Anterior cingulate cortex (tissue), 58 donors: ENCODE results near the gene B4GALNT1.
"Not testable (repeated sequence)": the region's sequence is repeated elsewhere in the genome, so short reads cannot be mapped to it uniquely, and the experiment has no call there.

Experiments used
- DNase-seq, 58 donors: peaks; one replicate each; lab custom pipeline; 2025; lab: John Stamatoyannopoulos, UW

Gene B4GALNT1

DNA sequence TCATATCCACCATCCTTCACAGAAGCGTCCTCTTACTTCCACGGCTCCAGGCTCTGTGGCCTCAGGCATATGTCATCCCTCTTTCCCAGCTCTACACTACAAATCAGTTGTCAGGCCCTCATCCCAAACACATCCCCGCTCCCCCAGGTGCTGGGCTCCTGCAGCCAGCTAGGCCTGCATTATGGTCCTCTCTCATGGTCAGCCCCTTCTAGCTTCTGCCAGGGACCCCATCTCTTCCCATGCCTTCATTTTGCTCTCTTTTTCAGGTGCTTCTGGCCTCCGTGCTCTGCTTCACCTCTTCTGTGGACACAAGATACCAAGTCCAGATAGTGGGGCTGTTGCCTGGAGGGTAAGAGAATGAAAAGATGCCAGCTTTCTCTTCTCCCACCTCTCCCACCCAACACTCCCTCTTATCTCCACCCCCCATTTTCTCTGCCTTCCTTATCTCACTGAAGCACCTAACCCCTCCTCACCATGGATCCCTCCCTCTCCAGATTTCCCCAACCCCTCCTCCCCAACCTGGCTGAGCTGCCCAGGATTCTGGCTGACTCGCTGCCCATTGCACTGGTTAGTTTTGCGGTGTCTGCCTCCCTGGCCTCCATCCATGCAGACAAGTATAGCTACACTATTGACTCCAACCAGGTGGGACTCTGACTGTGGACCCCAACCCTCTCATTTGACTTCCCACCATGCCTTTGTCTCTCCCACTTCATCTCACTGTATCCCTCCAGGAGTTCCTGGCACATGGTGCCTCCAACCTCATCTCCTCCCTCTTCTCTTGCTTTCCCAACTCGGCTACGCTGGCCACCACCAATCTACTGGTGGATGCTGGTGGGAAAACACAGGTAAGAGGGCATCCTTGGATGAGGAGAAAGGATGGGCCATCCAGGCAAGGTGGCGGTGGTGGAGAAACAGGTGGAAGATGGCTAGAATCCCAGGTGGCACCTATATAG, 10.4 kb downstream of the B4GALNT1 start:
- no peak for DNase-seq

DNA sequence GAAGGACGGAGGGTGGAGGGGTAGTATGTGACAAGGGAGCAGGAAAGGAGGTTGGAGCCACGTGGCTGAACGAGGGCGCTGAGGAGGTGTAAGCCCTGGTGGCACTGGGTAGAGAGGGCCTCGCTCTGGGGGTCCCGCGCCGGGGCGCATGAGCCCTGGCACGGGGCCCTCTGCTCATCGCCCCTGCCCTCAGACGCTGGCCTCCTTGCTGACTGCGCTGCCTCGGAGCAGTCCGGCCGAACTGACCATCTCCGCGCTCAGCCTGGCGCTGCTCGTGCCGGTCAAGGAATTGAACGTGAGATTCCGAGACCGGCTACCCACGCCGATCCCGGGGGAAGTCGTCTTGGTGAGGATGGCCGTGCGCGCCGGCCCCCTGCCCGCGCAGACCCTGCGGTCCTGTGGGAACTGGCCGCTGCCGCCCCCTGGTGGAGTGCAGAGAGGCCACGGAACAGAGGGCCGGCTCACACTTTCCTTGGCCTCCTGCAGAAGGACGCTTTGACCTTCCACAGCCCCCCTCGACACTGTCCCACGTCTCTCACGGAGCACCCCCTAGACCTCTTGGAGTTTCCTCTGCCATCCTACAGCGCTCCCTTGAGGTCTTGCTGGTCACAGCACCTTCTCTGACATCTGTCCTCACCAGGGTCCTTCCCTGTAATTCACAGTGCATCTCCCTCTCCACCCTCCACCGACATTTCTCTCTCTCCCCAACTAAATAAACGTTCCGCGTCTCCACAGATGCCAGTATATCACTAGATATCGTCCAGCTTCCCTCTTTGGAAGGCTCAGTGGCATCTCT, 11.3 kb downstream of the B4GALNT1 start:
- peak in 30 of 58 donors; percentile 12 to 65 (median 34) for DNase-seq

DNA sequence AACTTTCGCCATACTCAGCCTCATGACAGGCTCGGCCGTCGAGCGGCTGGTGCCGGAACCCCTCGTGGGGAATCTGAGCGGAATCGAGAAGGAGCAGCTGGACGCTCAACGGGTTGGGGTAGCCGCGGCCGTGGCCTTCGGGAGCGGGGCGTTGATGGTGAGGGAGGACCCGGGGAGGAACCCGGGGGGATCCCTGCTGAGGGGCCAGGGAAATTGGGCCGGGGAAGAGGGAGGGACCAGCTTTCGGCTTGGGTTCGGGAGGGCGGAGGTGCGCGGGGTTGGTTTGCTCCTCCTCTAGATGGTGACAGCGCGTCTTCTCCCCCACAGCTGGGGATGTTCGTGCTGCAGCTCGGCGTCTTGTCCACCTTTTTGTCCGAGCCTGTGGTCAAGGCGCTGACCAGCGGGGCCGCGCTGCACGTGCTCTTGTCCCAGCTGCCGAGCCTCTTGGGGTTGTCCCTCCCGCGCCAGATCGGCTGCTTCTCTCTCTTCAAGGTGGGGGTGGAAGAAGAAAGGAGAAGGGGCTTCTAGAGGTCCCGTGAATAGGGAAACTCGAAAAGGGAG, 12.0 kb downstream of the B4GALNT1 start:
- DNase-seq = no peak

DNA sequence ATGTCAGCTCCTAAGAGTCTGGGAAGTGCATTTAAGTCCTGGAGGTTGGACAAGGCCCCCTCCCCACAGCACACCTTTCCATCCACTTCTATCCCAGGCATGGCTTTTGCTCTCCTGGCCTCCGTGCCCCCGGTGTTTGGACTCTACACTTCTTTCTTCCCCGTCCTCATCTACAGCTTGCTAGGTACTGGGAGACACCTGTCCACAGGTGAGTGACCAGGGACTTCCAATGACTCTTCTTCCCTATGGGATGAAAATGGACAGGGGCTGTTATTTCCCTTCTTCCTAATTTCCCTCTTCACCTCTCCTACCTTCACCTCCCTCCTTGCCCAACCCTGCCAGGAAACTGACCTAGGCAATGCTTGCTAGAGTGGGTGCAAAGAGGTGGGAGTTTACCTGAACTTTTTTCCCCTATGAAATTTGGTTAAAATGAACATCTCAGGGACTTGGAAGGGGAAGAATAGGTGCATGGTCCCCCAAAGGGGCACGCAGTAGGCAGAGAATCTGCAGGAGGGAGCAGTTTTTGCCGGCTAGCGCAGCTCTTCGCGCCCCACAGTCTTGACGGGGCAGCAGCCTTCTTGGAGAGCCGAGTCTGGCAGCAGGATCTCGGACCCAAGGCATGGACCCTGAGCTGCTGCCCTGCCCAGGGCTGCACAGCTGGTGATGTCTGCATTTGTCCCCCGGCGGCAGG, 12.6 kb downstream of the B4GALNT1 start:
- no peak for DNase-seq

DNA sequence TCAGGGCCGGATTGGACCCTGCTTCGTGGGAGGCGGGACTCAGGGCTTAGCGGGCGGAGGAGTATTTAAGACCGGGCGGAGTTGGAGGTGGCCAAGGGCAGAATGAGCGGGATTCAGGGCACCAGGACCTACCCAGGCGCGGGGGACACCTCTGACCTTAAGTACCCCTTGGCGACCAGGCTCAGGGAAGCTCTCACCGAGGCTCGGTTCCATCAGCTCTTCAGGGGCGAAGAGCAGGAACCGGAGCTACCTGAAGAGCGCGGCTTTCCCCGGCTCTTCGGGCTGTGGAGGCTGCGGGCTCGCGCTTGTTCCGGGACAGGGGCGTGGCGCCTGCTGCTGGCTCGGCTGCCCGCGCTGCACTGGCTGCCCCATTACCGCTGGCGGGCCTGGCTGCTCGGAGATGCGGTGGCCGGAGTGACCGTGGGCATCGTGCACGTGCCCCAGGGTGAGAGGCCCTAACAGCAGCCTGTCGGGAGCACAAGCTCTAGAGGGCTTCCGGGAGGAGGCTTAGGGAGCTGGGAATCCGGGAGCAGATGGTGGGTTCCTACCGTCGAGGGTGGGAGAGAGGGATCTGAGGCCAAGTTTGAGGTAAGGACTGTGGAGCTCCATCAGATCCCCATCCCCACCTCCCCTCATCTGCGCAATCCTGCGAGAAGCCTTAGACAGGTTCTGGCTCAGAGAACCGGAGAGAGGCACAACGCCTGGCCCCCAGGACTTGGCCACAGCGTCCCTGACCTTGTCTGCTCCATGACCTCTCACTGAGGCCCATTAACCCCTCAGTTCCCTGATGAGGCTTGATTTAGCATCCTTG, 13.4 kb downstream of the B4GALNT1 start:
- no peak for DNase-seq

DNA sequence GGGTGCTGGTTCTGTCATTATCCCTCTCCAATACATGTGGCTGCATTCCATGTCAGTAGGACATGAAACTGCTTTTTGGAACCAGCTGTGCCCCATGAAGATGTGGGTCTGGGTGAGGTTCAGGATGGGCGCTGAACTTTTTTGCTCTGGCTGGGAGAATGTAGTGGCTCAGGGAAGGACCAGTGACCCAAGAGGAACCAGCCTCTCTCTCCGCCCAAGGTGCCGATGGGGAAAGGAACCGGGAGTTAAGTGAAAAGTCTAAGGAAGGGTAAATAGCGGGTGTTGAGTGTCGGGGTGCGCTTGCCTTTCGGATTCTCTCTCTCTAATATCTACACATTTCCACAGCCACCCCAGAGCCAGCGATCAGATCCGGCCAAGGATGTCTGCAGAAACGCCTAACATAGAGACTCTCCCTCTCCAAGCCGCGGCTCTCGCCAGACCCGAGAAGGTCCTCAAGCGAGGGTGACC, 14.0 kb downstream of the B4GALNT1 start:
- DNase-seq = no peak

DNA sequence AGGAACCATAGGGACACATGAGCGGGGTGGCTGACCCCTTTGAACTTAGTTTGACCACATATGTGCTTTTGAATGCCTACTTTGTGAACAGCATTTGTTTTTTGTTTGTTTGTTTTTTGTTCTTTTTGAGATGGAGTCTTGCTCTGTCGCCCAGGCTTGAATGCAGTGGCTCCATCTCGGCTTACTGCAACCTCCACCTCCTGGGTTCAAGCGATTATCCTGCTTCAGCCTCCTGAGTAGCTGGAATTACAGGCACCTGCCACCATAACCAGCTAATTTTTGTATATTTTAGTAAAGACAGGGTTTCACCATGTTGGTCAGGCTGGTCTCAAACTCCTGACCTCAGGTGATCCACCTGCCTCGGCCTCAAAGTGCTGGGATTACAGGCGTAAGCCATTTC, 14.6 kb downstream of the B4GALNT1 start:
- not testable (repeated sequence) for DNase-seq

DNA sequence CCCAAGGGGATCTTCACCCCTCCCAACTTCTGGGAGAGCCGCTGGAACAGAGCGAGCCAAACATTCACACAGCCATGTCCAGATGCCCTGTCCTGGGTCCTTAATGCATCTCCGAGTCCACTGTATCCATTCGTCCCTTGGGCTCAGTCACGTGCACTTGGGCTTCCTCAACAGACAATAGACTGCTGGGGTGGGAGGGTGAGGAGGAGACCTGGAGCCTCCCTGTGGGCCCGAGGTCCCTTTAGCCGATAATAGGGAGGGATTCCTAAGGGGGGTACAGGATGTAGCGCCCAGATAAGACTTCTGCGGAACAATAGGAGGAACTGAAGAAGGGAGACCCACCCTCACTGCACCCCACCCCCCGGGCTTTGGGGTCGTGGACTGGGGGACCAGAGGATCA, 15.1 kb downstream of the B4GALNT1 start:
- no peak for DNase-seq

DNA sequence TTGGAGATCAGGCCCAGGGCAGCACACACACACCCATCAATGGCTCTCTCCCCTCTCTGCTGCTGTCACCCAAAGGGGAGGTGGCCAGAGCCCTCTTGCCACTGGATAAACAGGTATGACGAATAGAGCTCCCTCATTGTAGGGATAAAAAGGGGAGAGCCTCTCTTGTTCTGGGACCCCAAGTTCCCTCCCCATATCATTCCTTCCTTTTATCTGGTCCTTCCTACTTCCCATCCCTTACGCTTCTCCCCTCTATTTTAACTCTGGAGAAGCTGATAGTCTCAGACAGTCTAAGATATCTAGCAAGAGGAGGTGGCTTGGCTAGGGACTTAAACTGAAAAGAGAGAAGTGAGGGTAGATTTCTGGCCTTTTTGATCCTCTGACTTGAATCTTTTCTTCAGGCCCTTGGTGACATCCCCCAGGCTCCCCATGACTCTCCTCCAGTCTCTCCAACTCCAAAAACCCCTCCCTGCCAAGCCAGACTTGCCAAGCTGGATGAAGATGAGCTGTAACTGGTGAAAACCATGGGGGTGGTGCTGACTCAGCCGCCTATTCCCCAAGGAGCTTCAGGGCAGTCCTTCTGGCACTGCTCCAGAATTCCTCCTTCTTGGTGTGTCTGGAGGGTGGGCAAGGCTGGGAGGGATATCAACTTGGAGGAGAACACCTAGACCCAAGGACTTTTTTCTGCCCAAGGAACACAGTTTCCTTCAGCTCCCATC, 16.5 kb downstream of the B4GALNT1 start:
- peak in 11 of 58 donors; percentile 16 to 30 (median 23) for DNase-seq

DNA sequence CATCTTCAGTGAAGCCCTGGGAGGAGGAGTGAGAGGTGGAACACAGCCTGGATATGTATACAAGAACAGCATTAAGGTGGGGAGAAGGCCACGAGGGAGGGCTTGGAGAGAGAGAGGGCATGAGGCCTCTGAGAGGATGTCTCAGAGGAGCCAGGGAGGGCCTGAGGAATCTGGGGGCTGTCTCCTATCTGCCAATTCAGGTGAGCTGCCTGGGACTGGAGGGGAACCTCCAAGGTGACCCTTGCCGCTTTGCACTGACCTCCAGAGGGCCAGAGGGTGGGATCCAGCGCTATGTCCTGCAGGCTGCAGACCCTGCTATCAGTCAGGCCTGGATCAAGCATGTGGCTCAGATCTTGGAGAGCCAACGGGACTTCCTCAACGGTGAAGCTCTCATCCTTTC, 17.4 kb downstream of the B4GALNT1 start:
- no peak for DNase-seq

DNA sequence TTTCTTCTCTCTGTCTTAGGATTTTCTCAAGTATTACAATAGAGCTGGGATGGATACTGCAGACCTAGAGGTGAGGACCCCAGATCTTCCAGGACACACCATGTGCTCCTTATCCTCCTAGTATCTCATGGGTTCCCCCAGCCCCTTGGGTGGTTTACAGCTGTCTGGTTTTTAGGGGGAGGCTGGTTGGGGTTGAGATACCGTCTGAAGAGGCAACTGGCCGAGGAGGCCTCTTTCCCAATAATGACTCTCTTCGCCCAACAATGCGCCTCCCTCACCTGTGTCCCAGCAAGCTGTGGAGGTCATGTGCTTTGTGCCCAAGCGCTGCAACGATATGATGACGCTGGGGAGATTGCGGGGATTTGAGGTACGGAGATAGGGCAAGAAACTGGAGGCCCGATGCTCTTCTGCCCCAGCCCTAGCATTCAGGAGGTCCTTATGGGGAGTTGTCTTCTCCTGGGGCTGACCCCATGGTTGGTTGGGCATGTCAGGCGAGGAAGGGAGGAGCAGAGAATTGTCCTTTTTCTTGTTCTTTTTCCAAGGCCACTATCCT, 18.0 kb downstream of the B4GALNT1 start:
- no peak for DNase-seq

DNA sequence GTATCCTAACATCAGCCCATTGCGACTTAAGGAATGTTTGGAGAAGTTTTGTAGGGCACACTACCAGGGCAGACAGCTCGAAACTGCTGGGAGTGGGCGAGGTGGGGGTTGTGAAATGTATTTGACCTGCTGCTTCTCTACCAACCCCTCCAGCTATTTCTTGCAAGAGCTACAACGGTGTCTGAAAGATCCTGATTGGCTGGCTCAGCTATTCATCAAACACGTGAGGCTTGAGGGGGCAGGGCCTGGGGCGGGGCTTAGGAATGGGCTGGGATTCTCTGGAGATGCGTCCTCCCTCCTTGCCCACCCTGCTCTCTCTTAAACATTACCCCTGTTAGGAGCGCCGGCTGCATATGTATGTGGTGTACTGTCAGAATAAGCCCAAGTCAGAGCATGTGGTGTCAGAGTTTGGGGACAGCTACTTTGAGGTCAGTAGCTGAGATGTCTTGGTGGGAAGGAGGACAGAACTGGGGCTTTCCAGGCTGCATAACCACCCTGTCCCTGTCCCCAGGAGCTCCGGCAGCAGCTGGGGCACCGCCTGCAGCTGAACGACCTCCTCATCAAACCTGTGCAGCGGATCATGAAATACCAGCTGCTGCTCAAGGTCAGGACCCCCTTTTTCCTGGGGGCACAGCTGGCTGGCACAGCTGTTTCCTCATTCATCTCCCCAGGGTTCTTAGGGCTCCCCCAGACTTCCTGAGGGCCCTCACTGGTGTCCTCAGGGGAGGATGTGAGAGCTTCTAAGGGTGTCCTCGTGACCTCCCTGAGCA, 18.6 kb downstream of the B4GALNT1 start:
- DNase-seq = peak in 11 of 58 donors; percentile 10 to 31 (median 22)

DNA sequence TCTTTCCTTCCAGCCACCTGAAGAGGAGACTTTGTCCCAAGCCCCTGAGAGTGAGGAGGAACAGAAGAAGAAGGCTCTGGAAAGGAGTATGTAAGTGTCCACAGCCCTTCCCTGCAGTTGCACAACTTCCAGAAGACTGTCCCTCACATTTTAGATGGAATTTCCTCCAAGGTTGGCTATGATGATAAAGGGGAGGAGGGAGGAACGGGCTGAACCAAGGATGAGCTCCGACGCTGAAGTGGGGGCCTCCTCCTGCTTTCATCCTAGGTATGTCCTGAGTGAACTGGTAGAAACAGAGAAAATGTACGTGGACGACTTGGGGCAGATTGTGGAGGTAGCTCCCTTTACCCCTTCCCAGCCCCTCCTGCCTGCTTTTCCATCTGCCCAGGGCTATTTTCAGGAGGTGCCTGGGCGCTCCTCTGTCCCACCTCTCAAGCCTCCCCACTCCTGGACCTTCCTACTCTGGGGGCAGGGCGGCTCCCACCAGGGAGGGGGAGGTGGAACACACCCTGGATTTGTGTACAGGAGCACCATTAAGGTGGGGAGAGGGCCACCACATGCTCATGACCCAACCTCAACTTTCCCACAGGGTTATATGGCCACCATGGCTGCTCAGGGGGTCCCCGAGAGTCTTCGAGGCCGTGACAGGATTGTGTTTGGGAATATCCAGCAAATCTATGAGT, 19.4 kb downstream of the B4GALNT1 start:
- no peak for DNase-seq

DNA sequence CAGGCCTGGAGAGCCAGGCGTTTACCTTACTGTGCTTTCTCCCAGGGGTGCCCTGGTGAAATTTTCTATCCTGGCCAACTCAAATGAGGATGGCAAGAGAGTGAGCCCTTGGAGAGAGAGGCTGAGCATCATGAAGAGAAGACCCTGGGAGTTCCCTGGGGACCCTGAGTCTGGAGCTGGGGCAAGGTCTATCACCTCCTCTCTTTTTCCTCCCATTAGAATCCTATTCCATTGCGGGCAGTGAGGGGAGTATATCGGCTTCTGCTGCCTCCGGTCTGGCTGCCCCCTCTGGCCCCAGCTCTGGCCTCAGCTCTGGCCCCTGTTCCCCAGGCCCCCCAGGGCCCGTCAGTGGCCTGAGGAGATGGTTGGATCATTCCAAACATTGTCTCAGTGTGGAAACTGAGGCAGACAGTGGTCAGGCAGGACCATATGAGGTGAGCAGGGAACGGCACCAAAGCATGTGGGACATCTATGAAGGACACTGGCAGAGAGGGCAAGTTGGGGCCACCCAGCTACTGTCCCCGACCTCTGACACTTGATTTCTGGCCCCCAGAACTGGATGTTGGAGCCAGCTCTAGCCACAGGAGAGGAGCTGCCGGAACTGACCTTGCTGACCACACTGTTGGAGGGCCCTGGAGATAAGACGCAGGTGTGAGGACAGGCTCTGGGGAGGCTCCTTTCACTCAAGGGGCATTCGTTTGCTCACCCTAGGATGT, 20.1 kb downstream of the B4GALNT1 start:
- no peak for DNase-seq

DNA sequence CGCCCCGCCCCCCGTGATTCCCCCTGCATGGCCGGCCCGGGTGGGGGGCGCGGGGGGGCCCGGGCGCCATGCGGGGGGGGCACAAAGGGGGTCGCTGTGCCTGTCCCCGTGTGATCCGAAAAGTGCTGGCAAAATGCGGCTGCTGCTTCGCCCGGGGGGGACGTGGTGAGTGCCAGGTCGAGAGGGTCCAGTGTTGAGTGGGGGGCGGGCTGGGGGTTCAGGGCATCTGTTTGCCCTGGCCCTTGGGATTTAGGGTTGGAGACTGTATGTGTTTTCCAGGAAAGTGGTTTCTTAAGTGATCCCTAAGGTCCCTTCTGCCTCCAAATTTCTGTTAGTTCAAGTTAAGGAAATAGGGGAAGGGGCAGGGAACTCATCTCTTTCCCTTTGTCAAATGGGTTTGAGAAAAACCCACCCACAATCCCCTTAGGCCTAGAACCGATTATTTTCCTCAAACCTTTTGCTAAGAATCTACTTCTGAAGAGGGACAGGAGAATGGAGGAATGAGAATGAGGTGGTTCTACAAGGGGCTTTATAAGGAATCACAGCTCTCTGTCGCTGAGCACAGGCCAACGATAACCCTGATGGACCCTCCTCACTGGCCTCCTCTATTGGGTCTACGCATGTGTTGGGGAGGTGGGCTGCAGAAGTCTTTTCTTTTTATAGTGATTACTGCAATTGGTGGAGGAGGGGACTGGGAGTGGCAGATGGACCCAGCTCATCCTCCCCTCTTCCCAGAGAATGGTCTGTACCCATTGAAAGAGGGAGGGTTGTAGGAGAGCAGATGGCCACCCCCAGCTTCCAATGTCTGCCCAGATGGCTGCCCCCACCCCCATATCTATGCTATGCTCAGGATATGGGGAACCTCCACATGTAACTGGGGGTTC, 20.9 kb downstream of the B4GALNT1 start:
- peak in 13 of 58 donors; percentile 14 to 62 (median 26) for DNase-seq
